IMR-90 (cell line): Measurements from ENCODE around the gene RPS6KA2. TPM values are rescaled to one million over a fixed set of nuclear protein-coding genes. Genes with fewer than 3 reads are reported as not detected.

Experiments used
- ATAC-seq: fragments of 200-7000 bp; cut with Tn5 transposase; 2 replicates; pipeline ENCODE4 v1.9.1; 2020; ENCODE audit warnings: low read depth, mild to moderate bottlenecking, moderate library complexity
- BruUV-seq: library from RNA; stranded (reverse); fragments of 400-500 nt; replicated peaks from 2 replicates; lab custom pipeline; 2021; lab: Mats Ljungman, UMichigan
- CTCF ChIA-PET: fragments of 300-600 bp; formaldehyde crosslinking; extraction: SDS; loops from one replicate; lab custom pipeline; 2021; ENCODE audit warnings: antibody characterized with exemption; lab: Yijun Ruan, JAX
- POLR2A ChIA-PET: fragments of 300-600 bp; sonication (Branson Sonifier 250); formaldehyde crosslinking; loops from one replicate; lab custom pipeline; 2022; ENCODE audit warnings: antibody characterized with exemption; ENCODE audit not compliant: unreplicated experiment; lab: Charles Lee
- DNase-seq: peaks from one replicate; pipeline ENCODE4 v3.0.0; 2013
- H2AFZ ChIP-seq: replicated peaks from 2 replicates; pipeline ENCODE3; 2013; ENCODE audit warnings: low read length, mild to moderate bottlenecking; ENCODE audit not compliant: poor library complexity
- H2AK5ac ChIP-seq: 2 replicates; pipeline ENCODE4 v1.6.1; 2013; ENCODE audit warnings: low read depth, low read length, inconsistent platforms
- H2AK9ac ChIP-seq: replicated peaks from 2 replicates; pipeline ENCODE3; 2013; ENCODE audit warnings: mild to moderate bottlenecking, low read depth, low read length, moderate library complexity; ENCODE audit not compliant: poor library complexity
- H2BK120ac ChIP-seq: 2 replicates; pipeline ENCODE4 v1.6.1; 2013; ENCODE audit warnings: low read depth, low read length, inconsistent platforms
- H2BK15ac ChIP-seq: 3 replicates; pipeline ENCODE4 v1.6.1; 2013; ENCODE audit warnings: low read depth, low read length, inconsistent platforms
- H2BK20ac ChIP-seq: 2 replicates; pipeline ENCODE4 v1.6.1; 2013; ENCODE audit warnings: low read depth, mild to moderate bottlenecking, inconsistent platforms, low read length, moderate library complexity
- H2BK5ac ChIP-seq: 2 replicates; pipeline ENCODE4 v1.6.1; 2013; ENCODE audit warnings: mild to moderate bottlenecking, low read depth, low read length, inconsistent platforms; ENCODE audit not compliant: poor library complexity, severe bottlenecking
- H3K14ac ChIP-seq: replicated peaks from 2 replicates; pipeline ENCODE4 v1.6.1; 2013; ENCODE audit warnings: low read depth, low read length, inconsistent platforms
- H3K18ac ChIP-seq: 2 replicates; pipeline ENCODE4 v1.6.1; 2013; ENCODE audit warnings: low read depth, low read length, control low read depth
- H3K23ac ChIP-seq: 2 replicates; pipeline ENCODE4 v1.6.1; 2013; ENCODE audit warnings: low read depth, low read length, inconsistent platforms
- H3K27ac ChIP-seq: 2 replicates; pipeline ENCODE4 v1.5.1; 2013; ENCODE audit warnings: mild to moderate bottlenecking, control low read depth, low read length; ENCODE audit not compliant: insufficient read depth
- H3K27me3 ChIP-seq: 2 replicates; pipeline ENCODE4 v1.6.1; 2013; ENCODE audit warnings: low read length; ENCODE audit not compliant: control insufficient read depth, insufficient read depth
- H3K36me3 ChIP-seq: 2 replicates; pipeline ENCODE4 v1.6.1; 2013; ENCODE audit warnings: low read length, mixed read lengths; ENCODE audit not compliant: control insufficient read depth, insufficient read depth
- H3K4ac ChIP-seq: 2 replicates; pipeline ENCODE4 v1.6.1; 2013; ENCODE audit warnings: low read depth, low read length, inconsistent platforms
- H3K4me1 ChIP-seq: 2 replicates; pipeline ENCODE4 v1.6.1; 2013; ENCODE audit warnings: low read length, mixed read lengths; ENCODE audit not compliant: control insufficient read depth, insufficient read depth
- H3K4me2 ChIP-seq: 2 replicates; pipeline ENCODE4 v1.6.1; 2013; ENCODE audit warnings: low read depth, mild to moderate bottlenecking, control low read depth, low read length, moderate library complexity
- H3K4me3 ChIP-seq: 2 replicates; pipeline ENCODE4 v1.5.1; 2013; ENCODE audit warnings: low read depth, mild to moderate bottlenecking, control low read depth, low read length, moderate library complexity; ENCODE audit not compliant: insufficient read depth
- H3K56ac ChIP-seq: 2 replicates; pipeline ENCODE4 v1.6.1; 2013; ENCODE audit warnings: low read length, inconsistent platforms; ENCODE audit not compliant: insufficient read depth; ENCODE audit errors: extremely low read depth
- H3K79me1 ChIP-seq, 2 experiments: 2 replicates each; pipeline ENCODE4 v1.6.1; 2013; ENCODE audit warnings: low read length in 2 of 2, inconsistent platforms in 1 of 2, low read depth in 1 of 2
- H3K9ac ChIP-seq: 2 replicates; pipeline ENCODE4 v1.6.1; 2013; ENCODE audit warnings: low read depth, low read length, control low read depth
- H3K9me1 ChIP-seq: 2 replicates; pipeline ENCODE4 v1.6.1; 2013; ENCODE audit warnings: low read length, inconsistent platforms; ENCODE audit not compliant: insufficient read depth
- H3K9me3 ChIP-seq: 2 replicates; pipeline ENCODE4 v1.6.1; 2013; ENCODE audit warnings: low read length; ENCODE audit not compliant: control insufficient read depth, insufficient read depth
- H4K20me1 ChIP-seq: 2 replicates; pipeline ENCODE4 v1.6.1; 2013; ENCODE audit warnings: low read length, inconsistent platforms; ENCODE audit not compliant: insufficient read depth
- H4K5ac ChIP-seq: 2 replicates; pipeline ENCODE4 v1.6.1; 2013; ENCODE audit warnings: mild to moderate bottlenecking, low read depth, low read length, control low read depth
- H4K8ac ChIP-seq, 2 experiments: 2 replicates each; pipeline ENCODE4 v1.6.1; 2013; ENCODE audit warnings: low read depth in 2 of 2, low read length in 2 of 2, control low read depth in 1 of 2, inconsistent platforms in 1 of 2
- H4K91ac ChIP-seq: 2 replicates; pipeline ENCODE4 v1.6.1; 2013; ENCODE audit warnings: low read depth, low read length, inconsistent platforms; ENCODE audit not compliant: insufficient read depth
- FOS ChIP-seq: fragments of 150-350 bp; IDR thresholded peaks from 2 replicates; pipeline ENCODE4 v1.6.1; 2016; ENCODE audit warnings: low read depth, low read length
- NFE2L2 ChIP-seq: fragments of 150-350 bp; IDR thresholded peaks from 2 replicates; pipeline ENCODE4 v1.6.1; 2016; ENCODE audit warnings: low read depth, mild to moderate bottlenecking, low read length
- WGBS, 2 experiments: methylation state at CpG; one replicate each; pipeline versions ENCODE4 v1.1.5 to v1.1.7; 2013; ENCODE audit warnings: missing lambda C conversion rate in 2 of 2; ENCODE audit not compliant: insufficient read length in 1 of 2; ENCODE audit errors: extremely low coverage in 2 of 2; 5-methylcytosine and 5-hydroxymethylcytosine counted together
- dilution Hi-C: fragments of 300-500 bp; cut with HindIII; formaldehyde crosslinking; loops from one replicate; pipeline ENCODE4 v1.14.3; 2018; ENCODE audit warnings: low sequenced_read_pairs; ENCODE audit not compliant: unreplicated experiment
- in situ Hi-C: fragments of 300-500 bp; cut with MboI; formaldehyde crosslinking; loops from 3 replicates; pipeline ENCODE4 v1.14.3; 2019; ENCODE audit warnings: low sequenced_read_pairs, inconsistent platforms, mixed read lengths
- intact Hi-C: fragments of 100-400 bp; cut with micrococcal nuclease; formaldehyde crosslinking; loops from 2 replicates; pipeline ENCODE4 v1.10.0; 2022
- polyA plus RNA-seq, 3 experiments: library from polyadenylated mRNA; depleted of rRNA; stranded (reverse); fragments of >200 nt; gene quantifications; 2 replicates each; pipeline ENCODE4 v1.2.3, GENCODE V29; 2012; ENCODE audit warnings: low replicate concordance in 1 of 3
- total RNA-seq: library from RNA; depleted of rRNA; stranded (reverse); fragments of >200 nt; gene quantifications from 2 replicates; pipeline ENCODE4 v1.2.3, GENCODE V29; 2012

Gene RPS6KA2
- total and polyA plus RNA-seq, 2 of the 4 experiments (the other 2 are of a cell fraction), result 26.9 to 31.3 TPM

- Histone ChIP-seq H3K79me1 (no peaks in the 10 kb centered on the region), H2AK9ac (no peak overlapping the region), H3K27me3 (no peaks in the 10 kb centered on the region), H2AFZ (no peak overlapping the region), H3K23ac (no peak overlapping the region), H3K56ac (no peak overlapping the region), H3K4me1 (no peaks in the 10 kb centered on the region), H2AK5ac (no peak overlapping the region), H2BK20ac (no peak overlapping the region), H4K5ac (no peak overlapping the region), H3K4me2 (no peak overlapping the region), H3K9me1 (no peaks in the 10 kb centered on the region), H2BK120ac (no peak overlapping the region), H3K4me3 (no peak overlapping the region), H3K9ac (no peak overlapping the region), H3K4ac (no peak overlapping the region), H3K27ac (no peak overlapping the region), H2BK15ac (no peak overlapping the region), H2BK5ac (no peak overlapping the region), H3K14ac (no peak overlapping the region), H4K91ac (no peak overlapping the region), H3K18ac (no peak overlapping the region), H4K20me1 (no peaks in the 10 kb centered on the region; the same call in 1 of the 2 replicates), H3K9me3 (no peaks in the 10 kb centered on the region), H4K8ac (no peak overlapping the region), H3K36me3 (peaks cover 34% of the 10 kb centered on the region)
- TF ChIP-seq FOS, result no peak
- no peak for TF ChIP-seq NFE2L2
- ATAC-seq (no peak), DNase-seq (no peak)
- CTCF ChIA-PET, result no interaction called here
- WGBS, 2 experiments, result 92% methylated on average over 2 of the region's 21 CpGs; no CpG with 5 or more reads in 1 of the 2 experiments
- dilution Hi-C loops (no loop called here), intact Hi-C loops (no loop called here), in situ Hi-C loops (no loop called here)
- POLR2A ChIA-PET, result no interaction called here
- no TSS peak for BruUV-seq
Observed at GRCh38 chr6:166477647-166478365, 149.2 kb downstream of the RPS6KA2 start.
